BE2C (cell line): ENCODE measurements around the gene CCIN.

ENCODE experiments used
- DNase-seq: peaks from one replicate; pipeline ENCODE4 v3.0.0-alpha.2; 2020
- H3K27me3 ChIP-seq: fragments of 250-450 bp; sonication (Bioruptor Pico); 2 replicates; pipeline ENCODE4 v1.5.1; 2020; ENCODE audit warnings: mild to moderate bottlenecking
- H3K36me3 ChIP-seq: fragments of 250-450 bp; sonication (Bioruptor Pico); 2 replicates; pipeline ENCODE4 v1.5.1; 2020; ENCODE audit warnings: mild to moderate bottlenecking
- H3K4me1 ChIP-seq: fragments of 250-450 bp; sonication (Bioruptor Pico); 2 replicates; pipeline ENCODE4 v1.5.1; 2020
- H3K4me3 ChIP-seq: 2 replicates; pipeline ENCODE4 v1.5.1; 2011; ENCODE audit warnings: low read depth, low read length
- H3K9me3 ChIP-seq: fragments of 250-450 bp; sonication (Bioruptor Pico); 2 replicates; pipeline ENCODE4 v1.5.1; 2020
- TF ChIP-seq, protein P1 (sequence below): IDR thresholded peaks from 2 replicates; pipeline ENCODE4 v1.5.1; 2012; ENCODE audit warnings: mild to moderate bottlenecking, low read depth, low read length

CCIN gene

GRCh38 chr9:36148311-36149051 lies 20.7 kb upstream of the CCIN start:
- Histone ChIP-seq H3K9me3 (no peaks in the 10 kb centered on the region), H3K4me3 (no peak overlapping the region), H3K36me3 (no peaks in the 10 kb centered on the region), H3K4me1 (peaks cover 12% of the 10 kb centered on the region), H3K27me3 (no peaks in the 10 kb centered on the region)
- TF ChIP-seq, protein P1, sequence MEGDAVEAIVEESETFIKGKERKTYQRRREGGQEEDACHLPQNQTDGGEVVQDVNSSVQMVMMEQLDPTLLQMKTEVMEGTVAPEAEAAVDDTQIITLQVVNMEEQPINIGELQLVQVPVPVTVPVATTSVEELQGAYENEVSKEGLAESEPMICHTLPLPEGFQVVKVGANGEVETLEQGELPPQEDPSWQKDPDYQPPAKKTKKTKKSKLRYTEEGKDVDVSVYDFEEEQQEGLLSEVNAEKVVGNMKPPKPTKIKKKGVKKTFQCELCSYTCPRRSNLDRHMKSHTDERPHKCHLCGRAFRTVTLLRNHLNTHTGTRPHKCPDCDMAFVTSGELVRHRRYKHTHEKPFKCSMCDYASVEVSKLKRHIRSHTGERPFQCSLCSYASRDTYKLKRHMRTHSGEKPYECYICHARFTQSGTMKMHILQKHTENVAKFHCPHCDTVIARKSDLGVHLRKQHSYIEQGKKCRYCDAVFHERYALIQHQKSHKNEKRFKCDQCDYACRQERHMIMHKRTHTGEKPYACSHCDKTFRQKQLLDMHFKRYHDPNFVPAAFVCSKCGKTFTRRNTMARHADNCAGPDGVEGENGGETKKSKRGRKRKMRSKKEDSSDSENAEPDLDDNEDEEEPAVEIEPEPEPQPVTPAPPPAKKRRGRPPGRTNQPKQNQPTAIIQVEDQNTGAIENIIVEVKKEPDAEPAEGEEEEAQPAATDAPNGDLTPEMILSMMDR, result peak; percentile 5; the same call in 1 of the 2 replicates
- peak; percentile 99 for DNase-seq

DNA sequence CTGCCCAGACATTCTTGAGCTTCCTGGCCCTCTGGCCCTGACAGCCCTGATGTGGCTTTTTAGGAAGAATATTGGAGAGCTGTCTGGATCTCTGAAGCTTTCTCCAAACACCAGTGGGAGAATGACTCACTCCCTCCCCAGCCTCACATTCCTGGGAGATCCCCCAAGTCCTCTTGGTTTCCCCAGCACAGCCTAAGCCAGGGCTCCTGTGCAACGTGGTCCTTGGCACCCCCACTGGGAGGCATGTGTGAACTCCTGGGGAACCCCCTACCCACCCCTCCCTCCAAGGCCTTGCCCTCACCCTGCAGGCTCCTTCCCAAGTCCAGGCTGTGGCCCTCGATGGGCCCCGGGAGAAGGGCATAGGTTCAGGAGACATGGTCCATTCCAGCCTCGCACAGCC lies 20.0 kb upstream of the CCIN start:
- Histone ChIP-seq H3K36me3 (no peaks in the 10 kb centered on the region), H3K9me3 (no peaks in the 10 kb centered on the region), H3K4me1 (peaks cover 14% of the 10 kb centered on the region), H3K27me3 (no peaks in the 10 kb centered on the region), H3K4me3 (no peak overlapping the region)
- TF ChIP-seq, protein P1, result no peak
- DNase-seq, result no peak

DNA sequence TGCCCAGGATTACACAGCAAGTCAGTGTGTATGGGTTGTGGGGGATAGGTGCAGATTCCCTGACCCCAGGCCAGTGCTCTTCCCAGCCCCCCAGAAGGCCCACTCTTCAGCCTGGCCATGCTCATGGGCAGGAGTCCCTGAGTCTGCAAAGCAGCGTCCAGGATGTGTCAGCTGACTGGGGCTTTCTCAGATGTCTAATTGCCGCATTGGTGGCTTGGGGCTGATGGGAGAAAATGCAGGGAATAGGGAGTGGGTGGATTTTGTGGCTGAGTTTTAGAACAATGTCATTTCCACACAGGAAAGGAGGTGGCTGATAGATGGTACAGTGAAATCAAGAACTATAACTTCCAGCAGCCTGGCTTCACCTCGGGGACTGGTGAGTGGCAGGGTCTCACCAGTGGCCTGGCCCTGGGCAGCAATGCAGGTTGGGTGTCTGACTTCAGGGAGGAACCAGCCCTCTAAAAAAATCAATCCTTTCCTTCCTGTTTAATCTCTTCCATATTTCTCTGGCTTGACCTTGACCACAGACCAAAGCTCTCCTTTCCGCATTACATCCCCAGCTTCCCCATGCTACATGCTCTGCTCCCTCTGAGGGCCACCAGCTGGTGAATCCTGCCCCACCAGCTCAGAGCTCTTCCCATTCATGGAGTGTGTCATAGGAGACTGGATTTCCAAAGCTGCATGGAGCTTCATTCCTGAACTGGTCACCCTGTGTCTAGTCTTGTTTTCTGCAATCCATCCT lies 18.4 kb upstream of the CCIN start:
- Histone ChIP-seq H3K9me3 (no peaks in the 10 kb centered on the region), H3K4me1 (peaks cover 21% of the 10 kb centered on the region), H3K4me3 (no peak overlapping the region)

DNA sequence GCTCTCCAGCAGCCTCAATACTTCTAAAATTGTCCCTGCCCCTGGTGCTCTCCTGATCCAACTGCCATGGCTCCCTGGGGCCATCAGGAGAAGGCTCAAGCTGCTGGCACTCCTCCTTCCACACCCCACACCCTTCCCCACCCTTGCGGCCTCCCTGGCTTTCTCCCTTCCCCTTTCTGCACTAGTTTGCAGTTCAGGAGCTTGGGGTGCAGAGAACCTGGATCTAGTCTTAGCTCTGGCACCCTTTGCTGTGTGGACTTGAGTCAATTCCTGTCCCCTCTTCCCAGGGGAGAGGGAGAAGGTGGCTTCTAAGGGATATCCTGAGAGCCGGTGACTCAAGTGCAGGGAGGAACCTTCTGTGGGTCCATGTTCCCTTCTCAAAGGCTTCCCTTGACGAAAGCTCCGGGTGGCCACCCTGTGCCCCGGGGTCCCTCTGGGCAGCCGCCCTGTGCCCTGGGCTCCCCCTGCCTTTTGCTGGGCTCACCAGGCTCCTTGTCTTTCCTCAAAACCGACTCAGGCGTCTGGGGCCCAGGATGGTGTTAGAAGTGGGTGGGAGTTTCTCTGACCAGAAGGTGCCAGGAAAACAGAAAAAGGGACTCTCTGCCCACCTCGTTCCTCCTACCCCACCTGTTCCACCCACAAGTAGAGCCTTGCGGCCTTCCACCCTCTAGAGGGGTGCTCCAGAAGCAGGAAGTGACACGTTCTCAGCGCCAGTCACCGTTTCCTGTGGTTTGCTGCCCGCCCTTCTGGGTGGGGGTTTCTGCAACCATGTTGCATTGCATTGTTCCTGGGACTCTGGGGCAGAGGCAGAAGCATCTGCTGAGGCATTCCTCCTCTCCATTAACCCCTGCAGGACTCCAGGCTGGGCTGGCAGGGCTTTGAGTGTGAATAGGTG lies 17.6 kb upstream of the CCIN start:
- H3K27me3 ChIP-seq, result no peaks in the 10 kb centered on the region
- H3K9me3 ChIP-seq, result no peaks in the 10 kb centered on the region
- H3K4me3 ChIP-seq, result no peak overlapping the region
- TF ChIP-seq, protein P1, result no peak
- H3K36me3 ChIP-seq, result peaks cover 2% of the 10 kb centered on the region; the same call in 1 of the 2 replicates
- H3K4me1 ChIP-seq, result peaks cover 21% of the 10 kb centered on the region
- DNase-seq, result no peak

More for the DNA sequence above, 18.4 kb upstream of the CCIN start:
- TF ChIP-seq, protein P1, result no peak
- H3K27me3 ChIP-seq, result no peaks in the 10 kb centered on the region
- peaks cover under 1% of the 10 kb centered on the region; the same call in 1 of the 2 replicates for H3K36me3 ChIP-seq
- DNase-seq, result no peak

GRCh38 chr9:36152741-36153438 lies 16.3 kb upstream of the CCIN start:
- no peak overlapping the region for H3K4me3 ChIP-seq
- TF ChIP-seq, protein P1, result no peak
- no peak for DNase-seq
- H3K36me3 ChIP-seq, result peaks cover 2% of the 10 kb centered on the region; the same call in 1 of the 2 replicates
- peaks cover 21% of the 10 kb centered on the region for H3K4me1 ChIP-seq
- H3K9me3 ChIP-seq, result no peaks in the 10 kb centered on the region
- H3K27me3 ChIP-seq, result no peaks in the 10 kb centered on the region
